ENCODE measurements around the gene FRMD4B. TPM values are rescaled to one million over a fixed set of nuclear protein-coding genes. Genes with fewer than 3 reads are reported as not detected.

FRMD4B gene
- total RNA-seq, 4 donors from 2014 or later = 15.5 to 36.7 (median 26.0) TPM

- 63 to 74% methylated on average over 4 of the region's 4 CpGs for WGBS, 2 donors (ENCODE audit: low coverage in 1 of 2)
- intact Hi-C loops (cut with DNase I; ENCODE audit: low total_unique reads) (no loop called here), in situ Hi-C loops (cut with MboI; ENCODE audit: low pct_ligation_motif_present in 1 of 4, low pct_unique_long_range_greater_than_20kb in 1 of 4, low sequenced_read_pairs in 3 of 4) (no loop called here)
- H3K4me3 ChIP-seq = no peak overlapping the region
- H3K36me3 ChIP-seq = peaks cover 0 to 33% (median 10%) of the 10 kb centered on the region in 4 donors
- TF ChIP-seq, protein P1, sequence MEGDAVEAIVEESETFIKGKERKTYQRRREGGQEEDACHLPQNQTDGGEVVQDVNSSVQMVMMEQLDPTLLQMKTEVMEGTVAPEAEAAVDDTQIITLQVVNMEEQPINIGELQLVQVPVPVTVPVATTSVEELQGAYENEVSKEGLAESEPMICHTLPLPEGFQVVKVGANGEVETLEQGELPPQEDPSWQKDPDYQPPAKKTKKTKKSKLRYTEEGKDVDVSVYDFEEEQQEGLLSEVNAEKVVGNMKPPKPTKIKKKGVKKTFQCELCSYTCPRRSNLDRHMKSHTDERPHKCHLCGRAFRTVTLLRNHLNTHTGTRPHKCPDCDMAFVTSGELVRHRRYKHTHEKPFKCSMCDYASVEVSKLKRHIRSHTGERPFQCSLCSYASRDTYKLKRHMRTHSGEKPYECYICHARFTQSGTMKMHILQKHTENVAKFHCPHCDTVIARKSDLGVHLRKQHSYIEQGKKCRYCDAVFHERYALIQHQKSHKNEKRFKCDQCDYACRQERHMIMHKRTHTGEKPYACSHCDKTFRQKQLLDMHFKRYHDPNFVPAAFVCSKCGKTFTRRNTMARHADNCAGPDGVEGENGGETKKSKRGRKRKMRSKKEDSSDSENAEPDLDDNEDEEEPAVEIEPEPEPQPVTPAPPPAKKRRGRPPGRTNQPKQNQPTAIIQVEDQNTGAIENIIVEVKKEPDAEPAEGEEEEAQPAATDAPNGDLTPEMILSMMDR (IDR thresholded peaks at IDR 0.05) = no peak
- no peak for TF ChIP-seq POLR2A (IDR thresholded peaks at IDR 0.05)
- no peak for TF ChIP-seq EP300 (IDR thresholded peaks at IDR 0.05; ENCODE audit: low read depth)
- TF ChIP-seq POLR2AphosphoS5 (IDR thresholded peaks at IDR 0.05) = no peak
- no peak overlapping the region for H3K27ac ChIP-seq
- DNase-seq = no peak
- no peaks in the 10 kb centered on the region for H3K9me3 ChIP-seq
- H3K4me1 ChIP-seq = peaks cover 0 to 13% (median 2%) of the 10 kb centered on the region in 4 donors
- H3K27me3 ChIP-seq = no peaks in the 10 kb centered on the region
Measured at GRCh38 chr3:69189487-69189886, 196.4 kb downstream of the FRMD4B start.

GRCh38 chr3:69186575-69187093 lies 199.3 kb downstream of the FRMD4B start:
- H3K4me3 ChIP-seq = no peak overlapping the region
- no peaks in the 10 kb centered on the region for H3K9me3 ChIP-seq
- H3K27ac ChIP-seq = no peak overlapping the region
- no peak for DNase-seq
- in situ Hi-C loops (cut with MboI; ENCODE audit: low pct_ligation_motif_present in 1 of 4, low pct_unique_long_range_greater_than_20kb in 1 of 4, low sequenced_read_pairs in 3 of 4) (no loop called here), intact Hi-C loops (cut with DNase I; ENCODE audit: low total_unique reads) (no loop called here)
- peaks cover 3 to 20% (median 10%) of the 10 kb centered on the region in 4 donors for H3K4me1 ChIP-seq
- H3K36me3 ChIP-seq = peaks cover 0 to 24% (median 8%) of the 10 kb centered on the region in 4 donors
- 96% methylated on average over 4 of the region's 4 CpGs; no CpG with 5 or more reads in 1 of the 2 donors for WGBS, 2 donors (ENCODE audit: low coverage in 1 of 2)
- no peaks in the 10 kb centered on the region for H3K27me3 ChIP-seq
- TF ChIP-seq POLR2AphosphoS5 (IDR thresholded peaks at IDR 0.05) (no peak), EP300 (IDR thresholded peaks at IDR 0.05; ENCODE audit: low read depth) (no peak), POLR2A (IDR thresholded peaks at IDR 0.05) (no peak)
- TF ChIP-seq, protein P1 (IDR thresholded peaks at IDR 0.05) = no peak

DNA sequence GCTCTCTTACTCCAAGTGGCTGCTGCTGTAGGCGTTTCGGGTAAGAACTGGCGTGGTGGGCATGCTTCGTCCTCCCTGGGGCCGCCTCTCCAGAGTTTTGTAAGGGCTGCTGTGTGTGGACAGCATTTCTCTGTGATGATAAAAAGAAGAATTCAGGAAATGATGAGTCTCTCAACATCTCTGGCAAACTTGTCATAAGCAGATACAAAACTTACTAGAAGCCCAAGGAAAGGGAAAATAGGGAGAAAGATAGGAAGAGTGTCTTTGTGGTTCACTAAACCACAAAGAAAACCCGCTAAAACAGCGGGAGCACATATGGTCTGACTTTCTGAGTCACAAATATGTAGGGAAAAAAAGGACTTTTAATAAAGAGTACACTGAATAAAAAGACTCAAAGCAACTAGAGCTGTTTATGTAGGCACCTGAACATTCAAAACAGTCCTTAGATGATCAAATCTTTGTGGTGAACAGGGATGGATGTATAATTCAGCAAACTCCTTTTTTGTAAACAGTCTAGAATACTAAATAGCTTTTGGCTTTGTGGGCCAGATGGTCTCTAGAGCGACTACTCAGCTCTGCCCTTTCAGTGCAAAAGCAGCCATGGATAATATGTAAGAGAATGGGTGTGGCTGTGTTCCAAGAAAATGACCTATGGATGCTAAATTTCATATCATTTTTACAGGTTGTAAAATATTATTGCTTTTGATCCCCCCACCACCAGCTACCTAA lies 203.1 kb downstream of the FRMD4B start:
- DNase-seq = no peak
- peaks cover 10 to 54% (median 31%) of the 10 kb centered on the region in 4 donors for H3K4me1 ChIP-seq
- H3K4me3 ChIP-seq = no peak overlapping the region
- no peaks in the 10 kb centered on the region for H3K9me3 ChIP-seq
- in situ Hi-C loops (cut with MboI; ENCODE audit: low pct_ligation_motif_present in 1 of 4, low pct_unique_long_range_greater_than_20kb in 1 of 4, low sequenced_read_pairs in 3 of 4) = no loop called here
- TF ChIP-seq, protein P1 (IDR thresholded peaks at IDR 0.05) = no peak
- TF ChIP-seq POLR2AphosphoS5 (IDR thresholded peaks at IDR 0.05) = no peak
- TF ChIP-seq EP300 (IDR thresholded peaks at IDR 0.05; ENCODE audit: low read depth) = no peak
- TF ChIP-seq POLR2A (IDR thresholded peaks at IDR 0.05) = no peak
- no peaks in the 10 kb centered on the region for H3K27me3 ChIP-seq
- peaks cover 0 to 11% (median 5%) of the 10 kb centered on the region in 4 donors for H3K36me3 ChIP-seq
- peak overlapping the region; percentile 70 to 79 (median 76) for H3K27ac ChIP-seq
- 80 to 82% methylated on average over 8 of the region's 8 CpGs for WGBS, 2 donors (ENCODE audit: low coverage in 1 of 2)
- intact Hi-C loops (cut with DNase I; ENCODE audit: low total_unique reads) = no loop called here

DNA sequence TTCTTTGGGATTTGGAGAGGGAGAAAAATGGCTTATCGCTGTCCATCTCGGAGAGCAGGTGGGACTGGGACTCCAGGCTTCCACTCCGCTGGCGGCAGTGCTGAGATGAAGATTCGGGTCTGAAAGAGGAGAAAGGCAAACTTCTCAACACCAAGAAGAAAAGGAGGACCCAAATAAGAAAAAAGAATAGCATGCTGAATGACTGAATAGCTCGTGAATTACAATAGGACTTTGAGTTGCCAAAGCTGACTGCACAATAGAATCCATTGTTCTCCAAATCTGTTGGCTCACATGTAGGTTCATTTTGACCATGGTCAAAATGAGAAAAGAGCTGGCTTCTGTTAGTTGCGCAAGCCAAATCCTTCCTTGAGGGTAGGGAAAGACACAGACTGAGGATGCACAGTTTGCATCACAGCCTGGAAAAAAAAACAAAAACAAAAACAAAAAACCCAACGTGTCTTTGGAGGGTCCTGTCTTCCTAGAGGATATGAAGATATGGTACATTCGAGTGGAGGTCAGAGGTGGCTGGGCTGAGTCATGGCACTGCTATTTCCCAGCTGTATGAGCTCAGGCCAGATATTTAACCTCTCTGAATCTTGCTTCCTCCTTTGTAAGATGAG lies 204.2 kb downstream of the FRMD4B start:
- TF ChIP-seq, protein P1 (IDR thresholded peaks at IDR 0.05) = no peak
- no peak for TF ChIP-seq EP300 (IDR thresholded peaks at IDR 0.05; ENCODE audit: low read depth)
- TF ChIP-seq POLR2A (IDR thresholded peaks at IDR 0.05) = no peak
- no peak for TF ChIP-seq POLR2AphosphoS5 (IDR thresholded peaks at IDR 0.05)
- Histone ChIP-seq H3K4me1 (peaks cover 10 to 54% (median 31%) of the 10 kb centered on the region in 4 donors), H3K9me3 (no peaks in the 10 kb centered on the region), H3K27ac (peak overlapping the region; percentile 70 to 79 (median 76)), H3K27me3 (no peaks in the 10 kb centered on the region), H3K36me3 (peaks cover 0 to 6% (median 2%) of the 10 kb centered on the region in 4 donors), H3K4me3 (no peak overlapping the region)
- DNase-seq = peak; percentile 20
- in situ Hi-C loops (cut with MboI; ENCODE audit: low pct_ligation_motif_present in 1 of 4, low pct_unique_long_range_greater_than_20kb in 1 of 4, low sequenced_read_pairs in 3 of 4) = no loop called here
- 60 to 72% methylated on average over 5 to 9 of the region's 9 CpGs for WGBS, 2 donors (ENCODE audit: low coverage in 1 of 2)
- intact Hi-C loops (cut with DNase I; ENCODE audit: low total_unique reads) = no loop called here

All from transverse colon (tissue), 4 donors.